Activated T-helper 1 cell treated with anti-CD3 and anti-CD28 coated beads, Interleukin-12 subunit alpha, Interleukin-12 subunit beta, Interleukin-2, Interleukin-4 antibody, amounts not matched to agents 30 ng/mL and 10 ng/mL and 1 ng/mL, durations not matched to agents 14 hours and 24 hours and 36 hours (primary cell): ENCODE data around the gene TSPAN15. TPM values are rescaled to one million over a fixed set of nuclear protein-coding genes. Genes with fewer than 3 reads are reported as not detected.

ENCODE experiments used
- DNase-seq: peaks from one replicate; pipeline ENCODE4 v3.0.0; 2021; ENCODE audit warnings: low spot score
- H3K27ac Mint-ChIP-seq: one replicate; pipeline ENCODE4 v1.8.0; 2021; ENCODE audit warnings: mild to moderate bottlenecking, mixed read lengths
- H3K27me3 Mint-ChIP-seq: one replicate; pipeline ENCODE4 v1.8.0; 2022; ENCODE audit warnings: mild to moderate bottlenecking, moderate library complexity, mixed read lengths; ENCODE audit not compliant: insufficient read depth
- H3K36me3 Mint-ChIP-seq: one replicate; pipeline ENCODE4 v1.8.0; 2021; ENCODE audit warnings: low read depth, mixed read lengths
- H3K4me1 Mint-ChIP-seq: one replicate; pipeline ENCODE4 v1.8.0; 2021; ENCODE audit warnings: low read depth, mixed read lengths
- H3K4me3 Mint-ChIP-seq: one replicate; pipeline ENCODE4 v1.8.0; 2021; ENCODE audit warnings: mild to moderate bottlenecking, moderate library complexity, mixed read lengths
- H3K9me3 Mint-ChIP-seq: one replicate; pipeline ENCODE4 v1.8.0; 2021; ENCODE audit warnings: mixed read lengths
- intact Hi-C: fragments of 100-400 bp; cut with micrococcal nuclease; formaldehyde crosslinking; loops from one replicate; pipeline ENCODE4 v1.15.1; 2024
- total RNA-seq: library from RNA; stranded (reverse); gene quantifications from 2 replicates; pipeline ENCODE4 v1.2.3, GENCODE V29; 2022

The TSPAN15 gene
- total RNA-seq, 1 donor from 2014 or later: 1.6 TPM

- intact Hi-C loops: no loop called here
- DNase-seq: no peak
- H3K4me3 Mint-ChIP-seq: no peak overlapping the region
- no peaks in the 10 kb centered on the region for H3K9me3 Mint-ChIP-seq
- H3K27me3 Mint-ChIP-seq: no peaks in the 10 kb centered on the region
- no peaks in the 10 kb centered on the region for H3K36me3 Mint-ChIP-seq
- H3K27ac Mint-ChIP-seq: no peak overlapping the region
- peaks cover 24% of the 10 kb centered on the region for H3K4me1 Mint-ChIP-seq
These were observed 29.5 kb upstream of the TSPAN15 start for GRCh38 chr10:69421611-69422308.

GRCh38 chr10:69422676-69423075 is 28.6 kb upstream of the TSPAN15 start:
- no peak for DNase-seq
- Mint-ChIP-seq H3K4me3 (no peak overlapping the region), H3K27me3 (peaks cover 2% of the 10 kb centered on the region), H3K4me1 (peaks cover 29% of the 10 kb centered on the region), H3K9me3 (no peaks in the 10 kb centered on the region), H3K36me3 (no peaks in the 10 kb centered on the region), H3K27ac (no peak overlapping the region)
- intact Hi-C loops: no loop called here

GRCh38 chr10:69425041-69425440 is 26.2 kb upstream of the TSPAN15 start:
- no peaks in the 10 kb centered on the region for H3K9me3 Mint-ChIP-seq
- H3K4me1 Mint-ChIP-seq: peaks cover 37% of the 10 kb centered on the region
- no peak overlapping the region for H3K4me3 Mint-ChIP-seq
- intact Hi-C loops: loop anchor here (1.0 kb wide), 1 partner anchor 16 kb away; no protein-coding TSS in a partner anchor
- no peak for DNase-seq
- no peaks in the 10 kb centered on the region for H3K36me3 Mint-ChIP-seq
- H3K27ac Mint-ChIP-seq: no peak overlapping the region
- peaks cover 2% of the 10 kb centered on the region for H3K27me3 Mint-ChIP-seq

GRCh38 chr10:69425511-69426298 is 25.6 kb upstream of the TSPAN15 start:
- intact Hi-C loops: loop anchor here (1.0 kb wide), 1 partner anchor 16 kb away; no protein-coding TSS in a partner anchor
- no peaks in the 10 kb centered on the region for H3K9me3 Mint-ChIP-seq
- H3K36me3 Mint-ChIP-seq: no peaks in the 10 kb centered on the region
- no peak overlapping the region for H3K4me3 Mint-ChIP-seq
- H3K27ac Mint-ChIP-seq: no peak overlapping the region
- H3K27me3 Mint-ChIP-seq: peaks cover 2% of the 10 kb centered on the region
- peaks cover 37% of the 10 kb centered on the region for H3K4me1 Mint-ChIP-seq
- no peak for DNase-seq

- H3K4me3 Mint-ChIP-seq: no peak overlapping the region
- H3K36me3 Mint-ChIP-seq: no peaks in the 10 kb centered on the region
- H3K27ac Mint-ChIP-seq: peak overlapping the region; percentile 9
- intact Hi-C loops: no loop called here
- no peak for DNase-seq
- peaks cover 37% of the 10 kb centered on the region for H3K4me1 Mint-ChIP-seq
- H3K9me3 Mint-ChIP-seq: no peaks in the 10 kb centered on the region
- H3K27me3 Mint-ChIP-seq: peaks cover 2% of the 10 kb centered on the region
These were observed 24.9 kb upstream of the TSPAN15 start for GRCh38 chr10:69426376-69426727.

GRCh38 chr10:69428165-69428564 is 23.1 kb upstream of the TSPAN15 start:
- intact Hi-C loops: no loop called here
- H3K4me3 Mint-ChIP-seq: no peak overlapping the region
- H3K27ac Mint-ChIP-seq: no peak overlapping the region
- peaks cover 37% of the 10 kb centered on the region for H3K4me1 Mint-ChIP-seq
- no peaks in the 10 kb centered on the region for H3K9me3 Mint-ChIP-seq
- no peak for DNase-seq
- peaks cover 5% of the 10 kb centered on the region for H3K27me3 Mint-ChIP-seq
- no peaks in the 10 kb centered on the region for H3K36me3 Mint-ChIP-seq

- no peak overlapping the region for H3K27ac Mint-ChIP-seq
- no peaks in the 10 kb centered on the region for H3K36me3 Mint-ChIP-seq
- no peak overlapping the region for H3K4me3 Mint-ChIP-seq
- H3K27me3 Mint-ChIP-seq: peaks cover 16% of the 10 kb centered on the region
- intact Hi-C loops: no loop called here
- no peaks in the 10 kb centered on the region for H3K9me3 Mint-ChIP-seq
- DNase-seq: no peak
- H3K4me1 Mint-ChIP-seq: no peaks in the 10 kb centered on the region
These were observed 17.1 kb upstream of the TSPAN15 start for GRCh38 chr10:69434169-69434568.

- Mint-ChIP-seq H3K4me1 (no peaks in the 10 kb centered on the region), H3K9me3 (no peaks in the 10 kb centered on the region), H3K4me3 (no peak overlapping the region), H3K36me3 (no peaks in the 10 kb centered on the region), H3K27me3 (peaks cover 16% of the 10 kb centered on the region), H3K27ac (no peak overlapping the region)
- DNase-seq: no peak
- intact Hi-C loops: no loop called here
These were observed 16.3 kb upstream of the TSPAN15 start for GRCh38 chr10:69434926-69435325.

- intact Hi-C loops: no loop called here
- Mint-ChIP-seq H3K4me3 (no peak overlapping the region), H3K9me3 (no peaks in the 10 kb centered on the region), H3K27me3 (peaks cover 16% of the 10 kb centered on the region), H3K36me3 (no peaks in the 10 kb centered on the region), H3K4me1 (no peaks in the 10 kb centered on the region), H3K27ac (no peak overlapping the region)
- DNase-seq: no peak
These were observed 15.2 kb upstream of the TSPAN15 start for GRCh38 chr10:69435966-69436520.

- intact Hi-C loops: no loop called here
- H3K27me3 Mint-ChIP-seq: peaks cover 16% of the 10 kb centered on the region
- no peak overlapping the region for H3K27ac Mint-ChIP-seq
- H3K4me1 Mint-ChIP-seq: no peaks in the 10 kb centered on the region
- no peaks in the 10 kb centered on the region for H3K9me3 Mint-ChIP-seq
- H3K36me3 Mint-ChIP-seq: no peaks in the 10 kb centered on the region
- no peak for DNase-seq
- no peak overlapping the region for H3K4me3 Mint-ChIP-seq
These were observed 13.7 kb upstream of the TSPAN15 start for GRCh38 chr10:69437321-69438259.

GRCh38 chr10:69438536-69439349 is 12.5 kb upstream of the TSPAN15 start:
- no peak for DNase-seq
- no peaks in the 10 kb centered on the region for H3K36me3 Mint-ChIP-seq
- H3K4me3 Mint-ChIP-seq: no peak overlapping the region
- H3K27ac Mint-ChIP-seq: no peak overlapping the region
- no peaks in the 10 kb centered on the region for H3K9me3 Mint-ChIP-seq
- intact Hi-C loops: no loop called here
- H3K27me3 Mint-ChIP-seq: peaks cover 13% of the 10 kb centered on the region
- no peaks in the 10 kb centered on the region for H3K4me1 Mint-ChIP-seq

- no peaks in the 10 kb centered on the region for H3K4me1 Mint-ChIP-seq
- H3K27me3 Mint-ChIP-seq: peaks cover 12% of the 10 kb centered on the region
- no peaks in the 10 kb centered on the region for H3K9me3 Mint-ChIP-seq
- no peak for DNase-seq
- H3K27ac Mint-ChIP-seq: no peak overlapping the region
- H3K4me3 Mint-ChIP-seq: no peak overlapping the region
- intact Hi-C loops: no loop called here
- H3K36me3 Mint-ChIP-seq: no peaks in the 10 kb centered on the region
These were observed 11.9 kb upstream of the TSPAN15 start for GRCh38 chr10:69439350-69439739.
